GM19238 (cell line): Measurements from ENCODE around the gene GRK7.
"Not testable (repeated sequence)": the region's sequence is repeated elsewhere in the genome, so short reads cannot be mapped to it uniquely, and the experiment has no call there.

Source experiments
- DNase-seq: peaks from one replicate; pipeline ENCODE4 v3.0.0; 2011; ENCODE audit warnings: low spot score; ENCODE audit not compliant: insufficient read length

Gene GRK7

GRCh38 chr3:141795276-141795675 is 32.1 kb downstream of the GRK7 start:
- no peak for DNase-seq

GRCh38 chr3:141795741-141796080 is 32.5 kb downstream of the GRK7 start:
- DNase-seq = no peak

- DNase-seq = peak; percentile 63
Observed at GRCh38 chr3:141796081-141796888, 33.1 kb downstream of the GRK7 start.

- peak; percentile 20 for DNase-seq
Observed at GRCh38 chr3:141796889-141797781, 33.9 kb downstream of the GRK7 start.

GRCh38 chr3:141797819-141798447 is 34.7 kb downstream of the GRK7 start:
- no peak for DNase-seq

- DNase-seq = no peak
Observed at GRCh38 chr3:141798448-141798845, 35.2 kb downstream of the GRK7 start.

- DNase-seq = no peak
Observed at GRCh38 chr3:141802316-141803077, 39.3 kb downstream of the GRK7 start.

GRCh38 chr3:141803538-141803937 is 40.3 kb downstream of the GRK7 start:
- DNase-seq = not testable (repeated sequence)

GRCh38 chr3:141804447-141804777 is 41.2 kb downstream of the GRK7 start:
- DNase-seq = no peak

GRCh38 chr3:141804778-141805639 is 41.8 kb downstream of the GRK7 start:
- no peak for DNase-seq

- DNase-seq = no peak
Observed at GRCh38 chr3:141807277-141808033, 44.2 kb downstream of the GRK7 start.

- DNase-seq = no peak
Observed at GRCh38 chr3:141808586-141808985, 45.4 kb downstream of the GRK7 start.

- DNase-seq = no peak
Observed at GRCh38 chr3:141810161-141810560, 47.0 kb downstream of the GRK7 start.

GRCh38 chr3:141811348-141811747 is 48.1 kb downstream of the GRK7 start:
- no peak for DNase-seq

- no peak for DNase-seq
Observed at GRCh38 chr3:141812084-141812483, 48.9 kb downstream of the GRK7 start.

- no peak for DNase-seq
Observed at GRCh38 chr3:141812586-141812985, 49.4 kb downstream of the GRK7 start.
